ENCODE measurements around the gene NOD2. TPM values are rescaled to one million over a fixed set of nuclear protein-coding genes. Genes with fewer than 3 reads are reported as not detected.
A peak's percentile ranks its signal among the peaks of the same experiment; 100 is the strongest.

Gene NOD2
- total RNA-seq, 2 experiments from 2014 or later, result 6.6 to 9.3 TPM

GRCh38 chr16:50735629-50736122, 42.3 kb downstream of the NOD2 start:
- no peaks in the 10 kb centered on the region for H3K27me3 Mint-ChIP-seq
- ChIA-PET CTCF (interaction anchor here (0.7 to 1.9 kb wide), 13 partner anchors 10 to 605 kb away, joined by 3 to 9 read pairs (median 3); no protein-coding TSS in a partner anchor), POLR2A (interaction anchor here (0.8 to 1.1 kb wide), 4 partner anchors 14 to 69 kb away, joined by 3 to 4 read pairs (median 3); no protein-coding TSS in a partner anchor)
- DNase-seq (peak; percentile 53), ATAC-seq (peak; percentile 40)
- H3K9me3 Mint-ChIP-seq (ENCODE audit: low read depth), result no peaks in the 10 kb centered on the region
- peaks cover 50% of the 10 kb centered on the region for H3K4me1 Mint-ChIP-seq
- peak overlapping the region; percentile 49 for H3K27ac Mint-ChIP-seq
- intact Hi-C loops (cut with DNase I, micrococcal nuclease), result no loop called here
- H3K4me3 Mint-ChIP-seq, result no peak overlapping the region
- peaks cover 3% of the 10 kb centered on the region for H3K36me3 Mint-ChIP-seq (ENCODE audit: low read depth)

- Mint-ChIP-seq H3K4me1 (peaks cover 48% of the 10 kb centered on the region), H3K27ac (no peak overlapping the region), H3K27me3 (no peaks in the 10 kb centered on the region), H3K9me3 (ENCODE audit: low read depth) (no peaks in the 10 kb centered on the region), H3K4me3 (no peak overlapping the region), H3K36me3 (ENCODE audit: low read depth) (peaks cover 3% of the 10 kb centered on the region)
- ATAC-seq (peak; percentile 31), DNase-seq (no peak)
- CTCF ChIA-PET, result interaction anchor here (0.7 to 1.9 kb wide), 13 partner anchors 10 to 606 kb away, joined by 3 to 9 read pairs (median 3); no protein-coding TSS in a partner anchor
- POLR2A ChIA-PET, result interaction anchor here (0.8 to 1.1 kb wide), 4 partner anchors 14 to 70 kb away, joined by 3 to 4 read pairs (median 3); no protein-coding TSS in a partner anchor
- intact Hi-C loops (cut with DNase I, micrococcal nuclease), result no loop called here
Observed at GRCh38 chr16:50736448-50736847, 43.0 kb downstream of the NOD2 start.

GRCh38 chr16:50737420-50737959, 44.1 kb downstream of the NOD2 start:
- no peaks in the 10 kb centered on the region for H3K9me3 Mint-ChIP-seq (ENCODE audit: low read depth)
- intact Hi-C loops (cut with DNase I, micrococcal nuclease), result no loop called here
- H3K4me1 Mint-ChIP-seq, result peaks cover 39% of the 10 kb centered on the region
- ATAC-seq, result no peak
- POLR2A ChIA-PET, result no interaction called here
- H3K27ac Mint-ChIP-seq, result no peak overlapping the region
- no peak for DNase-seq
- no peaks in the 10 kb centered on the region for H3K27me3 Mint-ChIP-seq
- no peak overlapping the region for H3K4me3 Mint-ChIP-seq
- CTCF ChIA-PET, result interaction anchor here (0.7 to 1.3 kb wide), 6 partner anchors 13 to 209 kb away, joined by 3 to 5 read pairs (median 3); no protein-coding TSS in a partner anchor
- H3K36me3 Mint-ChIP-seq (ENCODE audit: low read depth), result no peaks in the 10 kb centered on the region

GRCh38 chr16:50739031-50739430, 45.6 kb downstream of the NOD2 start:
- ChIA-PET POLR2A (no interaction called here), CTCF (no interaction called here)
- Mint-ChIP-seq H3K4me3 (no peak overlapping the region), H3K36me3 (ENCODE audit: low read depth) (peaks cover 5% of the 10 kb centered on the region), H3K27me3 (no peaks in the 10 kb centered on the region), H3K9me3 (ENCODE audit: low read depth) (no peaks in the 10 kb centered on the region), H3K27ac (no peak overlapping the region), H3K4me1 (peaks cover 45% of the 10 kb centered on the region)
- DNase-seq (no peak), ATAC-seq (no peak)
- intact Hi-C loops (cut with DNase I, micrococcal nuclease), result no loop called here

- DNase-seq, result no peak
- POLR2A ChIA-PET, result interaction anchor here (1.2 to 2.2 kb wide), 3 partner anchors 32 to 74 kb away, joined by 6 to 9 read pairs (median 6); partner anchors contain the start of gene SNX20
- no peak for ATAC-seq
- Mint-ChIP-seq H3K36me3 (ENCODE audit: low read depth) (peaks cover 19% of the 10 kb centered on the region), H3K4me3 (peak overlapping the region; percentile 93), H3K4me1 (peaks cover 51% of the 10 kb centered on the region), H3K9me3 (ENCODE audit: low read depth) (no peaks in the 10 kb centered on the region), H3K27me3 (no peaks in the 10 kb centered on the region), H3K27ac (peak overlapping the region; percentile 94)
- CTCF ChIA-PET, result interaction anchor here (0.6 to 2.2 kb wide), 7 partner anchors 9 to 73 kb away, joined by 3 to 21 read pairs (median 6); partner anchors contain the start of gene SNX20
- intact Hi-C loops (cut with DNase I, micrococcal nuclease), result loop anchor here (1.0 to 10.0 kb wide), 11 partner anchors 41 to 716 kb away; partner anchors contain the start of genes CNEP1R1 (in 2 of the 2), NKD1 (in 2 of the 2) and TENT4B (in 1 of the 2)
Observed at GRCh38 chr16:50740736-50741135, 47.3 kb downstream of the NOD2 start.

GRCh38 chr16:50741225-50741780, 47.9 kb downstream of the NOD2 start:
- Mint-ChIP-seq H3K9me3 (ENCODE audit: low read depth) (no peaks in the 10 kb centered on the region), H3K27me3 (no peaks in the 10 kb centered on the region), H3K4me1 (peaks cover 48% of the 10 kb centered on the region), H3K4me3 (peak overlapping the region; percentile 93), H3K36me3 (ENCODE audit: low read depth) (peaks cover 22% of the 10 kb centered on the region), H3K27ac (peak overlapping the region; percentile 94)
- ChIA-PET CTCF (interaction anchor here (0.6 to 2.2 kb wide), 12 partner anchors 9 to 88 kb away, joined by 3 to 21 read pairs (median 5); partner anchors contain the start of gene SNX20), POLR2A (interaction anchor here (0.6 to 2.2 kb wide), 8 partner anchors 24 to 467 kb away, joined by 3 to 9 read pairs (median 4); partner anchors contain the start of gene SNX20)
- DNase-seq, result no peak
- ATAC-seq, result peak; percentile 1
- intact Hi-C loops (cut with DNase I, micrococcal nuclease), result loop anchor here (1.0 to 10.0 kb wide), 11 partner anchors 42 to 717 kb away; partner anchors contain the start of genes CNEP1R1 (in 2 of the 2), NKD1 (in 2 of the 2) and TENT4B (in 1 of the 2)

GRCh38 chr16:50741781-50742575, 48.6 kb downstream of the NOD2 start, which contains the start of gene CYLD:
TSS of gene CYLD (plus strand) at chr16:50742086. CDS start at chr16:50749699, 7,613 bp downstream.
- H3K36me3 Mint-ChIP-seq (ENCODE audit: low read depth), result peaks cover 23% of the 10 kb centered on the region
- peaks cover 42% of the 10 kb centered on the region for H3K4me1 Mint-ChIP-seq
- peak within 1 kb of the TSS; percentile 93 for H3K4me3 Mint-ChIP-seq
- H3K27me3 Mint-ChIP-seq, result no peaks in the 10 kb centered on the region
- intact Hi-C loops (cut with DNase I, micrococcal nuclease), result loop anchor here (1.0 to 10.0 kb wide), 15 partner anchors 43 to 717 kb away; partner anchors contain the start of genes CNEP1R1 (in 2 of the 2), NKD1 (in 2 of the 2), SNX20 (in 1 of the 2) and TENT4B (in 1 of the 2)
- ChIA-PET POLR2A (interaction anchor here (0.6 to 2.2 kb wide), 8 partner anchors 24 to 468 kb away, joined by 3 to 9 read pairs (median 4); partner anchors contain the start of gene SNX20), CTCF (interaction anchor here (0.6 to 2.2 kb wide), 12 partner anchors 10 to 89 kb away, joined by 3 to 21 read pairs (median 5); partner anchors contain the start of gene SNX20)
- peak within 1 kb of the TSS; percentile 95 for H3K27ac Mint-ChIP-seq
- no peaks in the 10 kb centered on the region for H3K9me3 Mint-ChIP-seq (ENCODE audit: low read depth)
- ATAC-seq, result peak; percentile 91
- DNase-seq, result peak; percentile 100

- ChIA-PET CTCF (interaction anchor here (2.2 kb wide), 1 partner anchor 75 kb away, joined by 21 read pairs; no protein-coding TSS in a partner anchor), POLR2A (no interaction called here)
- peaks cover 44% of the 10 kb centered on the region for H3K4me1 Mint-ChIP-seq
- peak overlapping the region; percentile 95 for H3K27ac Mint-ChIP-seq
- H3K4me3 Mint-ChIP-seq, result peak overlapping the region; percentile 93
- no peaks in the 10 kb centered on the region for H3K27me3 Mint-ChIP-seq
- H3K36me3 Mint-ChIP-seq (ENCODE audit: low read depth), result peaks cover 26% of the 10 kb centered on the region
- H3K9me3 Mint-ChIP-seq (ENCODE audit: low read depth), result no peaks in the 10 kb centered on the region
- peak; percentile 5 for ATAC-seq
- intact Hi-C loops (cut with DNase I, micrococcal nuclease), result loop anchor here (1.0 to 10.0 kb wide), 10 partner anchors 45 to 718 kb away; partner anchors contain the start of genes CNEP1R1 (in 1 of the 2), NKD1 (in 1 of the 2), SNX20 (in 1 of the 2) and TENT4B (in 1 of the 2)
- DNase-seq, result peak; percentile 79
Observed at GRCh38 chr16:50742576-50743200, 49.3 kb downstream of the NOD2 start.

- H3K36me3 Mint-ChIP-seq (ENCODE audit: low read depth), result peaks cover 26% of the 10 kb centered on the region
- no peaks in the 10 kb centered on the region for H3K27me3 Mint-ChIP-seq
- ChIA-PET CTCF (interaction anchor here (0.9 to 10.7 kb wide), 14 partner anchors 22 to 718 kb away, joined by 3 to 298 read pairs (median 4); partner anchors contain the start of genes CNEP1R1 and SNX20), POLR2A (interaction anchor here (0.6 to 1.2 kb wide), 5 partner anchors 22 to 76 kb away, joined by 3 to 5 read pairs (median 4); no protein-coding TSS in a partner anchor)
- DNase-seq (no peak), ATAC-seq (no peak)
- intact Hi-C loops (cut with DNase I, micrococcal nuclease), result loop anchor here (2.0 to 10.0 kb wide), 8 partner anchors 46 to 719 kb away; partner anchors contain the start of genes CNEP1R1 (in 1 of the 2), NKD1 (in 1 of the 2) and TENT4B (in 1 of the 2)
- peak overlapping the region; percentile 95 for H3K27ac Mint-ChIP-seq
- peak overlapping the region; percentile 93 for H3K4me3 Mint-ChIP-seq
- H3K9me3 Mint-ChIP-seq (ENCODE audit: low read depth), result no peaks in the 10 kb centered on the region
- H3K4me1 Mint-ChIP-seq, result peaks cover 50% of the 10 kb centered on the region
Observed at GRCh38 chr16:50743581-50744225, 50.3 kb downstream of the NOD2 start.
